WERI-Rb-1 (cell line): ENCODE data around the gene RNASE7.

Source experiments
- DNase-seq: peaks from one replicate; pipeline ENCODE4 v3.0.0-alpha.2; 2020
- H3K27ac ChIP-seq: fragments of 250-450 bp; sonication (Bioruptor Pico); 2 replicates; pipeline ENCODE4 v1.5.1; 2020; ENCODE audit warnings: mild to moderate bottlenecking, moderate library complexity
- H3K27me3 ChIP-seq: fragments of 250-450 bp; sonication (Bioruptor Pico); 2 replicates; pipeline ENCODE4 v1.5.1; 2021; ENCODE audit warnings: mild to moderate bottlenecking, low read depth, moderate library complexity; ENCODE audit not compliant: insufficient read depth, severe bottlenecking
- H3K36me3 ChIP-seq: fragments of 250-450 bp; sonication (Bioruptor Pico); 2 replicates; pipeline ENCODE4 v1.5.1; 2020; ENCODE audit warnings: mild to moderate bottlenecking, moderate library complexity
- H3K4me3 ChIP-seq: 2 replicates; pipeline ENCODE4 v1.5.1; 2011; ENCODE audit warnings: low read depth, mild to moderate bottlenecking, control low read depth, low read length
- H3K9me3 ChIP-seq: fragments of 250-450 bp; sonication (Bioruptor Pico); 2 replicates; pipeline ENCODE4 v1.5.1; 2021; ENCODE audit warnings: mild to moderate bottlenecking, moderate library complexity; ENCODE audit not compliant: severe bottlenecking
- CTCF ChIP-seq: IDR thresholded peaks from 2 replicates; pipeline ENCODE4 v1.5.1; 2011; ENCODE audit warnings: low read depth, mild to moderate bottlenecking, control low read depth, inconsistent platforms, low read length

RNASE7 gene

GRCh38 chr14:21014761-21015190 lies 27.4 kb upstream of the RNASE7 start:
- no peak overlapping the region for H3K4me3 ChIP-seq
- TF ChIP-seq CTCF = peak; percentile 81
- DNase-seq = peak; percentile 87
- H3K27me3 ChIP-seq = no peaks in the 10 kb centered on the region
- H3K27ac ChIP-seq = no peak overlapping the region
- no peaks in the 10 kb centered on the region for H3K9me3 ChIP-seq
- no peaks in the 10 kb centered on the region; the same call in 1 of the 2 replicates for H3K36me3 ChIP-seq

- no peak for DNase-seq
- Histone ChIP-seq H3K9me3 (no peaks in the 10 kb centered on the region), H3K36me3 (peaks cover under 1% of the 10 kb centered on the region; the same call in 1 of the 2 replicates), H3K27me3 (no peaks in the 10 kb centered on the region), H3K4me3 (no peak overlapping the region), H3K27ac (no peak overlapping the region)
- TF ChIP-seq CTCF = no peak
These were observed 26.9 kb upstream of the RNASE7 start for GRCh38 chr14:21015312-21015711.

- Histone ChIP-seq H3K27ac (no peak overlapping the region), H3K9me3 (no peaks in the 10 kb centered on the region), H3K36me3 (peaks cover 10% of the 10 kb centered on the region; the same call in 1 of the 2 replicates), H3K4me3 (no peak overlapping the region), H3K27me3 (no peaks in the 10 kb centered on the region)
- no peak for TF ChIP-seq CTCF
- no peak for DNase-seq
These were observed 25.6 kb upstream of the RNASE7 start for GRCh38 chr14:21016413-21017190.

GRCh38 chr14:21017528-21018245 lies 24.5 kb upstream of the RNASE7 start:
- TF ChIP-seq CTCF = no peak
- DNase-seq = no peak
- H3K27ac ChIP-seq = no peak overlapping the region
- H3K36me3 ChIP-seq = peaks cover 10% of the 10 kb centered on the region; the same call in 1 of the 2 replicates
- H3K4me3 ChIP-seq = no peak overlapping the region
- H3K27me3 ChIP-seq = no peaks in the 10 kb centered on the region
- H3K9me3 ChIP-seq = no peaks in the 10 kb centered on the region

- Histone ChIP-seq H3K27me3 (no peaks in the 10 kb centered on the region), H3K9me3 (no peaks in the 10 kb centered on the region), H3K36me3 (peaks cover 10% of the 10 kb centered on the region; the same call in 1 of the 2 replicates), H3K4me3 (no peak overlapping the region), H3K27ac (no peak overlapping the region)
- no peak for TF ChIP-seq CTCF
- DNase-seq = no peak
These were observed 23.9 kb upstream of the RNASE7 start for GRCh38 chr14:21018286-21018685.
